HL-60 (cell line): ENCODE data around the gene RYK.

ENCODE experiments used
- POLR2AphosphoS5 ChIP-seq: IDR thresholded peaks from 2 replicates; pipeline ENCODE4 v1.6.1; 2012; ENCODE audit warnings: low read depth
- TF ChIP-seq, protein P1 (sequence below): IDR thresholded peaks from one replicate; pipeline ENCODE4 v1.5.1; 2011; ENCODE audit warnings: low read length, control low read depth, inconsistent platforms; ENCODE audit not compliant: insufficient read depth
- TF ChIP-seq, protein P2 (sequence below): IDR thresholded peaks from 2 replicates; pipeline ENCODE4 v1.6.1; 2012; ENCODE audit warnings: low read depth; ENCODE audit not compliant: insufficient replicate concordance

DNA sequence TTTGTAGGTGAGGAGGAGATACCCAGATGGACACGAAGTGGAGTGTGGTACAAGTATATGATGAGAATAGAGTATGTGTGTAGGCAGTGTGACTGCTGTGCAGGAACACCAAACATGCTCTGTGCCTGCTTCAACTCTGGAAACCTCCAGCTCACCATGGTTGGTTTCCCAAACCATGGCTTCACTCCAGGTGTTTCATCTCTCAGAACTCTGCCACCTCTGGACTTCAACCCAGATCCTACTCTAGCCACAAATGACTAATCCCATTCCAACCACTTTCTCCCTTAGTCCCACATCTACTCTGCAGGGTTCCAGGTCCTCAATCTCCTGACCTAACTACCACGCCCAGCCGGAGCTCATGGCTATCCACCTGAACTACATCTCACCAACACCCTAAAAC is 102.1 kb downstream of the RYK start:
- TF ChIP-seq, protein P1, sequence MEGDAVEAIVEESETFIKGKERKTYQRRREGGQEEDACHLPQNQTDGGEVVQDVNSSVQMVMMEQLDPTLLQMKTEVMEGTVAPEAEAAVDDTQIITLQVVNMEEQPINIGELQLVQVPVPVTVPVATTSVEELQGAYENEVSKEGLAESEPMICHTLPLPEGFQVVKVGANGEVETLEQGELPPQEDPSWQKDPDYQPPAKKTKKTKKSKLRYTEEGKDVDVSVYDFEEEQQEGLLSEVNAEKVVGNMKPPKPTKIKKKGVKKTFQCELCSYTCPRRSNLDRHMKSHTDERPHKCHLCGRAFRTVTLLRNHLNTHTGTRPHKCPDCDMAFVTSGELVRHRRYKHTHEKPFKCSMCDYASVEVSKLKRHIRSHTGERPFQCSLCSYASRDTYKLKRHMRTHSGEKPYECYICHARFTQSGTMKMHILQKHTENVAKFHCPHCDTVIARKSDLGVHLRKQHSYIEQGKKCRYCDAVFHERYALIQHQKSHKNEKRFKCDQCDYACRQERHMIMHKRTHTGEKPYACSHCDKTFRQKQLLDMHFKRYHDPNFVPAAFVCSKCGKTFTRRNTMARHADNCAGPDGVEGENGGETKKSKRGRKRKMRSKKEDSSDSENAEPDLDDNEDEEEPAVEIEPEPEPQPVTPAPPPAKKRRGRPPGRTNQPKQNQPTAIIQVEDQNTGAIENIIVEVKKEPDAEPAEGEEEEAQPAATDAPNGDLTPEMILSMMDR, result no peak
- TF ChIP-seq, protein P2, sequence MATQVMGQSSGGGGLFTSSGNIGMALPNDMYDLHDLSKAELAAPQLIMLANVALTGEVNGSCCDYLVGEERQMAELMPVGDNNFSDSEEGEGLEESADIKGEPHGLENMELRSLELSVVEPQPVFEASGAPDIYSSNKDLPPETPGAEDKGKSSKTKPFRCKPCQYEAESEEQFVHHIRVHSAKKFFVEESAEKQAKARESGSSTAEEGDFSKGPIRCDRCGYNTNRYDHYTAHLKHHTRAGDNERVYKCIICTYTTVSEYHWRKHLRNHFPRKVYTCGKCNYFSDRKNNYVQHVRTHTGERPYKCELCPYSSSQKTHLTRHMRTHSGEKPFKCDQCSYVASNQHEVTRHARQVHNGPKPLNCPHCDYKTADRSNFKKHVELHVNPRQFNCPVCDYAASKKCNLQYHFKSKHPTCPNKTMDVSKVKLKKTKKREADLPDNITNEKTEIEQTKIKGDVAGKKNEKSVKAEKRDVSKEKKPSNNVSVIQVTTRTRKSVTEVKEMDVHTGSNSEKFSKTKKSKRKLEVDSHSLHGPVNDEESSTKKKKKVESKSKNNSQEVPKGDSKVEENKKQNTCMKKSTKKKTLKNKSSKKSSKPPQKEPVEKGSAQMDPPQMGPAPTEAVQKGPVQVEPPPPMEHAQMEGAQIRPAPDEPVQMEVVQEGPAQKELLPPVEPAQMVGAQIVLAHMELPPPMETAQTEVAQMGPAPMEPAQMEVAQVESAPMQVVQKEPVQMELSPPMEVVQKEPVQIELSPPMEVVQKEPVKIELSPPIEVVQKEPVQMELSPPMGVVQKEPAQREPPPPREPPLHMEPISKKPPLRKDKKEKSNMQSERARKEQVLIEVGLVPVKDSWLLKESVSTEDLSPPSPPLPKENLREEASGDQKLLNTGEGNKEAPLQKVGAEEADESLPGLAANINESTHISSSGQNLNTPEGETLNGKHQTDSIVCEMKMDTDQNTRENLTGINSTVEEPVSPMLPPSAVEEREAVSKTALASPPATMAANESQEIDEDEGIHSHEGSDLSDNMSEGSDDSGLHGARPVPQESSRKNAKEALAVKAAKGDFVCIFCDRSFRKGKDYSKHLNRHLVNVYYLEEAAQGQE, result no peak
- no peak for TF ChIP-seq POLR2AphosphoS5
